ACHN (cell line): ENCODE data around the gene MRGPRD.

Source experiments
- DNase-seq: peaks from one replicate; pipeline ENCODE4 v3.0.0-alpha.2; 2015
- in situ Hi-C: cut with HindIII; loops from 2 replicates; pipeline ENCODE4 v1.10.0; 2017; ENCODE audit warnings: low sequenced_read_pairs, low pct_ligation_motif_present, low pct_unique_long_range_greater_than_20kb

Gene MRGPRD

GRCh38 chr11:68958211-68958610 lies 22.6 kb downstream of the MRGPRD start:
- in situ Hi-C loops, result no loop called here
- no peak for DNase-seq

DNA sequence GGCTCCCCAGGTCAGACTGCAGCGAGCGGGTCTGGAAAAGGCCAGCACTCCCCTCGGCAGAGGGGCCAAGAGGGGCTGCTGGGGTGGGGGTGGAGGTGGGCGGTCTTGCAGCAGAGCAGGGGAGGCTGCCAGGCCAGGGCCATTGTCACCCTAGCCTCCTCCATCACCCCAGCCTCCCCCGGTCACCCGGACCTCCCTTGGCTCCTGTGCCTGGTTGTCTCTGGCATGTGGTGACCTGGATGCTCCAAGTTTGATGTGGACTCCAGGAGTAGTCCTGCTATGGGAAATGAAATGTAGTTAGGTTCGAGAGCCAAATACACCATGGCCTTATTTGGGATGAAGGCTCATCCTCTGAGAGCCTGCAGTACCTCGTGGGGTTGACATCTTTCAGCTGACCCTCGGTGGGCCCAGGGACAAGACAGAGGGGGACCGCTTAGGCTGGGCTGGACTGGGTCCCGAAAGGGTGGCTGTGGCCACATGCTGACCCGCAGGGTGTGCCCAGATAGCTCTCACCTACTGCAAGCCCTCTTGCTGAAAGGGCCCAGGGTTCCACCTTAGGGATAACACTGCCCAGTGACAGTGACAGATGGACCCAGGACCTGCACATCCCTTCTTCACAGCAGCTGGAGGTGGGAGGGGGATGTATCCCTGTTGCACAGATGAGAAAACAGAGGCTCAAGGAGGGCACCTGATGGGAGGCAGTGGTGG lies 24.1 kb downstream of the MRGPRD start:
- no peak for DNase-seq
- in situ Hi-C loops, result no loop called here

- in situ Hi-C loops, result no loop called here
- no peak for DNase-seq
Measured at GRCh38 chr11:68956142-68956541, 24.6 kb downstream of the MRGPRD start.

GRCh38 chr11:68955607-68955958 lies 25.2 kb downstream of the MRGPRD start:
- in situ Hi-C loops, result no loop called here
- DNase-seq, result no peak

- DNase-seq, result no peak
- in situ Hi-C loops, result no loop called here
Measured at GRCh38 chr11:68954836-68955606, 25.8 kb downstream of the MRGPRD start.

DNA sequence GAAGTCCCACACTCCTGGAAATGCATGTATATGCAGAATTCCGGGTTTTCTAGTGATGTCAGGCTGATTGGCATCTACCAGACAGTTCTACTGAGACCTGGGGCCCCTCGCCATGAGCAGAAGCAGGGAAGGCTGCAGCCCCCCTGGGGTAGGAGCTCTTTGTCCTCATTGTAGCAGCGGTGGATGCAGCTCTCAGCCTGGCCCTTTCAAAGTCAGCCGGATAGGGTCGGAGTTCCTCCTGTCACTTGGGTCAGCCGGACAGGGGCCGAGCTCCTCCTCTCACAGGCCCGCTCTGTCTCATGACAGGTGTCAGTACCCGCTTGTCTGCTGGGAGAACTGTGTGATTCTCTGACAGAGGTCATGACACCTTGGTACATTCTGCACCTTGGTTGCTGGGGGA lies 30.0 kb downstream of the MRGPRD start:
- no peak for DNase-seq
- in situ Hi-C loops, result no loop called here

GRCh38 chr11:68950270-68950669 lies 30.5 kb downstream of the MRGPRD start:
- peak; percentile 13 for DNase-seq
- in situ Hi-C loops, result no loop called here

GRCh38 chr11:68948935-68949334 lies 31.9 kb downstream of the MRGPRD start:
- DNase-seq, result no peak
- in situ Hi-C loops, result no loop called here

DNA sequence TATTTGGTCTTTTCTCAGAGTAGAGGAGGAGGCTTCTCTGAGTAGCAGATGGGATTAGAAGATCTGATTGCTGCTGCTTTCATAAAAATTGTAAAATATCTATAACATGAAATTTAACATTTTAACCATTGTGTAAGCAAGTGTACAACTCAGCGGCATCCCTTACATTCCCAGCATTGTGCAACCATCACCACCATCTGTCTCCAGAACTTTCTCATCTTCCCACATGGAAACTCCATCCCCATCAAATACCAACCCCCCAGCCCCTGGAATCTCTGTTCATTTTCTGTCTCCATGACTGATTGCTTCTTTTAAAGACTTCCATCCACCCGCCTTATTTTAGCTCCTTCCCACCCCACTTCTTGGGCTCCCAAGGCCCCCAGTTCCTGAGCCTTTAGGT lies 32.3 kb downstream of the MRGPRD start:
- in situ Hi-C loops, result no loop called here

DNA sequence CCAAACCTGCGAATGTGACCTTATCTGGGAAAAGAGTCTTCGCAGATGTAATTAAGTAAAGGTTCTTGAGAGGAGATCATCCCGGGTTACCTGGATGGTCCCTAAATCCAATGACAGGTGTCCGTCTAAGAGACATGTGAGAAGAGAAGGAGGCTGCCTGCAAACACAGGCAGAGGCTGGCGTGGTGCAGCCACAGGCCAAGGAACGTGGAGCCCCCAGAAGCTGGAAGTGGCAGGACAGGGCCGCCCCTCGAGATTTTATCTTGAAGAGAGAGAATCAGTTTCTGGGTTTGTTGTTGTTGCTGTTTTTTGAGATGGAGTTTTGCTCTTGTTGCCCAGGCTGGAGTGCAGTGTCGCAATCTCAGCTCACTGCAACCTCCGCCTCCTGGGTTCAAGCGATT lies 33.6 kb downstream of the MRGPRD start:
- in situ Hi-C loops, result no loop called here
- DNase-seq, result no peak

More for the DNA sequence above, 32.3 kb downstream of the MRGPRD start:
- DNase-seq, result no peak

- in situ Hi-C loops, result no loop called here
- DNase-seq, result peak; percentile 22
Measured at GRCh38 chr11:68946416-68947090, 34.2 kb downstream of the MRGPRD start.

DNA sequence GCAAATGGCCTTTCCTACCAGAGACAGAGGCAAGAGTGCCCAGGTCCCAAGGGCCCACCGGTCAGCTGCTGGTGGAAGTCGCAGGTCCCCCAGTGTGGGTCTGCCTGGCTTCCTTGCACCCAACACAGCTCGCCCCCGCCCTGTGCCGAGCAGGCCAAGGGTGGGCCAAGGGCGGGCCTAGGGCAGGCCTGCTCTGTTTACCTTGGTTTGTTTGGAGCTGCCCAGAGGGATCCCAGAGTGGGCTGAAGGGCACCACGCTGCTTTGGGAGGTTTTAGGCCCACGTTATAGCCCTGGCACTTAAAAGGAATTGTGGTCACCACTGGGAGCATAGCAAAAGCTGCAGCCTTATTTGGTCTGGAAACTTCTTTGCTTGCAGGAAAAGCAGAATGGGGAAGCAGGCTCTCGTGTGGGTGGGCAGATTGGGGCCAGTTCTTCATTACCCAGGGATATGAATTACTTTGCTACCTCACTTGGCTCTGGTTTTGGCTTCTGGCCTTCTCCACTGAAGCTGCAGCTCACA lies 38.0 kb downstream of the MRGPRD start:
- in situ Hi-C loops, result no loop called here
- no peak for DNase-seq

DNA sequence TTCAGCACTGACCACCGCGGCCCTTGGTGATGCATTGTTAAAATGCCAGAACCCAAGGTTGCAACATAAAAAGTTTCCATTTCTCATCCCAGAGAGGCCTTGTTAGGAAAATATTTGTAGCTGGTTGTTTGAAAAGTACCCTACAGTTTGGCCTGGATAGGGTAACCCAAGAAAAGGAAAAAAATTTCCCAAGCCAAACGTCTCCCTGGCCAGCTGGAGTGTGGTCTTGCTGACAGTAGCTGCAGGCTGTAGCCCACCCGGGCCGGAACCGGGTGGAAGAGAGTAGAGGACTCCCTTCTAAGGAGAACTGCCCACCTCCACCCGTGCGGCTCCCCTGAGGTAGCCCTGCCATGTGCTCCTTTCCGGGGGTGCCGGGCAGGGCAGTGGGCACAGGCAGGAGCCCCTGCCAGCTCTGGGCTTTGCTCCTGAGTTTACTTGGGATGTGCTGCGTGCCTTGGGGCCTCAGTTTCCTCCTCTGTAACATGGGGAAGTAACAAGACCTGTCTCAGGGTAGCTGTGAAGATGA lies 38.6 kb downstream of the MRGPRD start:
- in situ Hi-C loops, result no loop called here
- no peak for DNase-seq

DNA sequence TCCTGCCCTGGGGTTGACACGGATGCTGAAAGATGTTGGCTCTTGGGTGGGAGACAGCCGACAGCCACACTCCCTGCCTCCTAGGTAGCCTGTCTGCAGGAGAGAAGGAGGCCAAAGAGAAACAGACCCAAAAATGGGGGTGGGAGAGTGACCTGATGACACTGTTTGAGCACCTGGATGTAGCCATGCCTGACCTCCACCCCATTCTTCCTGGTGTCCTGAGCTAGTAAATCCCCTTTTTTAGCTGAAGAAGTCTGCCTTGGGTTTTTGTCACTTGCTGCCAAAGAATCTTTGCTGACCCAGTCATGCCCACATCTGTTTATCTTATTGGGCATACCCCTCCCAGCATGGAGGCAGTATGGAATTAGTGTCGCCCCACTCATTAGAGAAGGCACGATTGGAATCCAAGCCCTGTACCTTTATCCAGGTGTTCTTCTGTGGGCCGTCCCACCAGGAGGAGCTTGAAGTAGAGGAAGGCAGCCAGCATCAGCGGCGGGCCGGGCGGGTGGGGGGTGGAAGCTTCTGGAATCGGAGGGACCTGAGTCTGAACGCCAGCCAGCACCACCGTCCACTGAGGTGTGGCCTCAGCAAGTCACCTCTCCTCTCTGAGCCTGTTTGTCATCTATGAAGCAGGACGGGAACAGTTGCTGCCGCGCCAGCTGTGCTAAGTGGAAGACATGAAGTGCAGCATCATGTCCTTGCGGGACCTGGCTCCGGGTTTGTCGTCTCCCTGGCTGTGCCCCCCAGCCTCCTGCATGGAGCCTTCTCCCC lies 39.3 kb downstream of the MRGPRD start:
- in situ Hi-C loops, result no loop called here
- DNase-seq, result no peak

DNA sequence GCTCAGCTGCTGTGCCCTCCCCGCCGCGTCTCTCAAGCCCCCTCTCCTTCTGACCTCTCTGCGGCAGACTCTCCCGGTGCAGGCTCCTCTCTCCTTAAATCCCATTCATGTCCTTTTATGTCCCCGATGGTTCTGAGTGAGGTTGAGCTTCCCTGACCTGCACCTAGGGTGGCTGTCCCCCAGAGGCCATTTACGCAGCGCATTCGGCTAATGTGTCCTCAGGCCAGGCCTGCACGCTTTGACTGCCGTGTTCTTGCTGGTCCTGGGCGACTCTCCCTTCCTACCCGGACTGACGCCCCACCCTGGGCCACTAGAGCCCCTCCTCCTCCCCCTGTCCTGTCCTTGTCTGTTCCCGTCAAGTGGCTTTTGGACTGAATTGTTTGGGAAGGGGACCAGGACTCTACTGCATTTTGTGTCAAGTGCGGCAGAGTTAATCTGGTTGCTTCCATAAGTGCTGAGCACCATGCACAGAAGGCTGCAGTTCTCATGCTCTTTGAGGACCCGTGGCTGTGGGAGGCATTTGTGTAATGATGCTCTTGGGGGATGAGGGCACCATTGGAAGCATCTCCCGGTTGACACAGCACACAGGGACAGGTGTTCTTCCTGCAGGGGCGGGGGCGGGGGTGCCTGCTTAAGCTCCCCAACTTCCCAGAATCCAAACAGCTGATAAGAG lies 40.0 kb downstream of the MRGPRD start:
- DNase-seq, result no peak
- in situ Hi-C loops, result no loop called here

GRCh38 chr11:68939583-68940555 lies 40.9 kb downstream of the MRGPRD start:
- no peak for DNase-seq
- in situ Hi-C loops, result no loop called here
